Myocyte (in vitro differentiated cells): ENCODE measurements around the gene C1orf174. TPM values are rescaled to one million over a fixed set of nuclear protein-coding genes. Genes with fewer than 3 reads are reported as not detected.
"Not testable (repeated sequence)": the region's sequence is repeated elsewhere in the genome, so short reads cannot be mapped to it uniquely, and the experiment has no call there.

Source experiments
- DNase-seq: peaks from one replicate; pipeline ENCODE4 v3.0.0-alpha.2; 2012; ENCODE audit warnings: low read depth
- total RNA-seq: library from RNA; depleted of rRNA; stranded (reverse); fragments of >200 nt; gene quantifications from 2 replicates; pipeline ENCODE4 v1.2.3, GENCODE V29; 2014

The C1orf174 gene
- total RNA-seq, 1 donor from 2014 or later = 23.4 TPM

GRCh38 chr1:3926956-3927355, 26.9 kb upstream of the C1orf174 start:
- DNase-seq = no peak

DNA sequence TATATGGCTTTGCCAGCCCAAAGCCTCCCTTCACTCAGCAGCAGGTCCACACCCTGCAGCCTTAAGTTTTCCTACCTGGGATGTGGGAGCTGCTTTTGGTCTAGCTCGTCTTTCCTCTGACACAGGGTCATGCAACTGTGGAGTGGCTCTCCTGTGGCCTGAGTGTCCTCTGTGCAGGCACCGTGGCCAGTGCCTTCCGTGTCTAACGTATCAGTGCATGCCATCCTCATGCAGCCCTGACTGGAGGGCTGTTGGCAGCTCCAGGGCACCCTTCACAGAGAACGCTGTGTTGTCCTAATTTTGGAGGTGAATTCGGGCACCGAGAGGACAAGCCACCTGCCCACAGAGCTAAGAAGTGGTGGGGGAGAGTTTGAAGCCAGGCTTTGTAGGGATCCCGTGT, 25.7 kb upstream of the C1orf174 start:
- no peak for DNase-seq

GRCh38 chr1:3925256-3925655, 25.2 kb upstream of the C1orf174 start:
- no peak for DNase-seq

GRCh38 chr1:3924825-3925220, 24.8 kb upstream of the C1orf174 start:
- DNase-seq = peak; percentile 88

DNA sequence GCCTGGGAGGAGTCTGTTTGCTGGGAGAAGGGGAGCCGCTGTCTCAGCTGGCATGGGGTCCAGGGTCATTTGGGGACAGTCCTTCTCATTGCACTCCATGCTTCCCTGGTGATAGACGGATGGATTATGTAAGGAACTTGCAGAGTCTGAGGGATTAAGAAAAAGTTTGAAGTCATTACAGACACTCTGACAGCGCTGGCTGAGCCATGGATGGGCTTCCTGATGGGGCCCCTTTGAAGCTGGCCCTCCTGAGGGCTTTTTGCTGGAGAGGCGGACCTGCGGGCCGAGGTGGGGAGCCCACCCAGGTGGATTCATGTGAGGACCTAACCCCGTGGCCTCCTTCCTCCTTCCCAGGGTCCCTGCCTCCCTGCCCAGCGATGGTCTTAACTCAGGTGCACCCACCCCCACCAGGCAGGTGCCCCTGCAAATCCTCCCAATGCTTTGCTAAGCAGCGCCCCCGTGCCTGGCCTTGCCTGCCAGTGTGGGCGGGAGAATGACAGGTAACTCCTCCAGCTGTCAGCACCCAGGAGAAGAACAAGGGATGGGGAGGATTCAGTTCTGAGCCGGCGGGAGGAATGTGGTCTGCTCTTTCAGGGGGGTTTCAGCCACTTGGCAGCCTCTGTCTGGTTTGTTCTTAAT, 24.2 kb upstream of the C1orf174 start:
- DNase-seq = no peak

- no peak for DNase-seq
Observed at GRCh38 chr1:3923378-3924185, 23.5 kb upstream of the C1orf174 start.

- DNase-seq = peak; percentile 56
Observed at GRCh38 chr1:3922851-3923250, 22.8 kb upstream of the C1orf174 start.

DNA sequence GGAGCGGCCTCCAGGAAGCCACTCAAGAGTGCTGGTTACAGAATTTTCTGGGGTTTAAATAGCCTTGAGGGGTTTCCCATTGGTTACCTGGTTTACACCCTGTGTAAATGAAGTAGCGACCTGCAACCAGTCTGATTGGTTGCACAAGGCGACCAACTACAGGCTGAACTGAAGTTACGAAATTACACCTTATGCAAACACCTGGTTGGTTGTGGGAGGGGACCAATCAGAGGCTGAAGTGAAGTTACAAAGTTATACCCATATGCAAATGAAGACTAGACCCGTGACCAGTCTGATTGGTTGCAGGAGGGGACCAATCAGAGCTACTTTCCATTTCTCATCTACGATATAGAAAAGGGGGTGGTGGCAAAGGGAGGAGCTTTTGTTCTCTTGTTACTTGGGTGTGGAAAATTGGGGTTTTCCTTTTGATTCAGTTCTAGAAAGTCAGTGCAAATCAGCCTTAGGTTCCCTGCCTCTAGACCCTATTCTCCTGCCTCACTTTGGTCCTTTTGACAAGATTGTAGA, 22.2 kb upstream of the C1orf174 start:
- DNase-seq = no peak

DNA sequence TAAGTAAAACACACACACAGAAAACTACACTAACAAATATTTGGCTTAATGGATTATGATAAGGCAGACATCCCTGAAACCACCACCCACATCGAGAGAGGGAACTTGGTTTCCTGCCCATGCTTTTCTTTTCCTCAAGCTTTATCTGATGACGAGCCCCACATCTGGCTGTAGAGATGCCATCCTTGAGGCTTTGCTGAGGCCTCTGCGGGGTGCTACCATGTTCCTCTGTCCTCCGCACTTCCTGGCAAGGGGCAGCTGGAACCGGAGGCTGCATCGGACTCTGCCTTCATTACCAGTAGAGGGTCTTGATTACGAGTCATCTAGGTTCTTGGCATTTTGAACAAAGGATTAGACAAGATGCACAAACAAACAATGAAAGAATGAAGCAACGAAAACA, 21.7 kb upstream of the C1orf174 start:
- DNase-seq = no peak

GRCh38 chr1:3919706-3920105, 19.6 kb upstream of the C1orf174 start:
- DNase-seq = no peak

GRCh38 chr1:3918966-3919611, 19.0 kb upstream of the C1orf174 start:
- DNase-seq = peak; percentile 28

GRCh38 chr1:3918359-3918758, 18.3 kb upstream of the C1orf174 start:
- DNase-seq = not testable (repeated sequence)

- DNase-seq = no peak
Observed at GRCh38 chr1:3917761-3918160, 17.7 kb upstream of the C1orf174 start.

- DNase-seq = no peak
Observed at GRCh38 chr1:3915551-3916121, 15.6 kb upstream of the C1orf174 start.

GRCh38 chr1:3914911-3915310, 14.8 kb upstream of the C1orf174 start:
- no peak for DNase-seq

DNA sequence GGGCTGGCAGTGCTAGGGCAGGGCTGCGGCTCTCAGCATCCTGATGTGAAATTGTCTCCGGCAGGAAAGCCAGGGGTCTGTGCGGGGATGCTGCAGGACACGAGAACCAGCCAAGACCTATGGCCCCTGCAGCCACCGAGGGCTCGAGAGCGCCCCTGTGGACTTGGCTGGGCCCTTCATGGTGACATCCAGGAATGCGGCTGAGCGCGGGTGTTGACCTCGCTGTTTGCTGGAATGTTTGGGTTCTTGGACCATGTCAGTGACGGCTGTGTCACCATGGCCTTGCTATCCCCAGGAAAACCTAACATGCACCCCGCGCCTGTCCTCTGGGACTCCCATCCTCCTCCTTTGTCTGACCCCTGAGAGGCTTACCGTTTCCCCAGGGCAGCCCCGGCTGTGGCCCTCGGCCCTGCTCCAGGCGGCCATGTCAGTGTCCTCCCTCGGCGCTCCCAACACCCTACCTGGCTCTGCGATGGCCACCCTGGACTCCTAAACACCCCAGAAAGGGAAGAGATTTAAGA, 14.3 kb upstream of the C1orf174 start:
- DNase-seq = no peak

DNA sequence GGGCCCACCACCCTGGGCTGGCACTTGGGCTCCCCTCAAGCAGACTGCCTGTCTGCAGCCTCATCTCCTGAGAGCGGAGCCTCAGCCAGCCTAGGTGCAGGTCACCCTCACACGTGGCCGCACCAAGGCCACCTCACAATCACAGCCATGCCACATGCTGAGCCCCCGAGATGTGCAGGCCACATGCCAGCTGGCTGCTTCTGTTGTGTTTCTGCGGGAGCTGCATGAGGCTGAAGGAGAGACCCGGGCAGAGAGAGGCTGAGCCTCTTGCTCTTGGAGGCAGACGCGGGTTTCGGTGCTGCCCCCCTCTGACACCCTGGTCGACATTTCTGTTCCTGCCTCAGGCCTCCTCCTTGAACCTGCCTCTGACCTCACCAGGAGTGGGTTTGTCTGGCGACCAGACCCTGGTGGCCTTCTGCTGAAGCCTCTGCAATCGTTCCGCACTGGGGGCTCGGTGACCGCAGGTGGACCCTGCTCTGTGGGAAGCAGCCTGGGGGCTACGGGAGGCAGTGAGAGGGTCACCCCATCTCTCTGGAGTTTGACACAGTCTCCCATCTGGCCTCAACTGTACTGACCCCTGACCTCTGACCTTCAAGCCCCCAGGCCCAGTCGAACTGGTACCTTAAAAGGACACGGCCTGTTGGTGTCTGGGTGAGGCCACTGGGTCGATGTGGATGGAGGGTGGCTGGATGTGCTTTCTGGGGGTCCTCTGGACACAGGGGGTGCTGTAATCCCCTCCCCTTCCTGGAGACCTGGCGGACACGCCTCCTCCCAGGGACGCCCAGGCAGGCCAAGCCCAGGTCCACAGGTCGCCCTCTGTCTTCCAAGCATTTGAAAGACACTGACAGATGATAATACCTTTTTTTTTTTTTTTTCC, 13.0 kb upstream of the C1orf174 start:
- DNase-seq = no peak

- no peak for DNase-seq
Observed at GRCh38 chr1:3911981-3912808, 12.1 kb upstream of the C1orf174 start.
